Measurements from ENCODE around the gene RABL6. TPM values are rescaled to one million over a fixed set of nuclear protein-coding genes. Genes with fewer than 3 reads are reported as not detected.

The RABL6 gene
- total RNA-seq, 2 experiments from 2014 or later, result 117 to 118 TPM

GRCh38 chr9:136856079-136856476 lies 48.3 kb downstream of the RABL6 start:
- no peak overlapping the region for H3K27ac Mint-ChIP-seq
- H3K36me3 Mint-ChIP-seq (ENCODE audit: low read depth), result no peaks in the 10 kb centered on the region
- ATAC-seq (no peak), DNase-seq (no peak)
- CTCF ChIA-PET, result interaction anchor here (1.2 kb wide), 1 partner anchor 26 kb away, joined by 4 read pairs; no protein-coding TSS in a partner anchor
- POLR2A ChIA-PET, result interaction anchor here (1.1 kb wide), 1 partner anchor 10 kb away, joined by 4 read pairs; the partner anchor contains the start of gene EDF1
- H3K27me3 Mint-ChIP-seq (ENCODE audit: low read depth), result no peaks in the 10 kb centered on the region
- H3K9me3 Mint-ChIP-seq (ENCODE audit: insufficient read depth), result no peaks in the 10 kb centered on the region
- no peak overlapping the region for H3K4me3 Mint-ChIP-seq
- H3K4me1 Mint-ChIP-seq (ENCODE audit: low read depth), result no peaks in the 10 kb centered on the region

- no peaks in the 10 kb centered on the region for H3K27me3 Mint-ChIP-seq (ENCODE audit: low read depth)
- POLR2A ChIA-PET, result interaction anchor here (1.1 kb wide), 1 partner anchor 9 kb away, joined by 4 read pairs; the partner anchor contains the start of gene EDF1
- no peak for ATAC-seq
- no peaks in the 10 kb centered on the region for H3K36me3 Mint-ChIP-seq (ENCODE audit: low read depth)
- no peak for DNase-seq
- no peaks in the 10 kb centered on the region for H3K4me1 Mint-ChIP-seq (ENCODE audit: low read depth)
- CTCF ChIA-PET, result interaction anchor here (1.2 kb wide), 1 partner anchor 25 kb away, joined by 4 read pairs; no protein-coding TSS in a partner anchor
- H3K9me3 Mint-ChIP-seq (ENCODE audit: insufficient read depth), result no peaks in the 10 kb centered on the region
- no peak overlapping the region for H3K27ac Mint-ChIP-seq
- no peak overlapping the region for H3K4me3 Mint-ChIP-seq
Measured at GRCh38 chr9:136856541-136857141, 48.9 kb downstream of the RABL6 start.

- Mint-ChIP-seq H3K27me3 (ENCODE audit: low read depth) (no peaks in the 10 kb centered on the region), H3K4me1 (ENCODE audit: low read depth) (no peaks in the 10 kb centered on the region), H3K36me3 (ENCODE audit: low read depth) (peaks cover under 1% of the 10 kb centered on the region), H3K4me3 (no peak overlapping the region), H3K9me3 (ENCODE audit: insufficient read depth) (no peaks in the 10 kb centered on the region), H3K27ac (no peak overlapping the region)
- ATAC-seq (no peak), DNase-seq (no peak)
- ChIA-PET POLR2A (interaction anchor here (1.1 kb wide), 1 partner anchor 9 kb away, joined by 4 read pairs; the partner anchor contains the start of gene EDF1), CTCF (no interaction called here)
Measured at GRCh38 chr9:136857166-136857565, 49.4 kb downstream of the RABL6 start.

- Mint-ChIP-seq H3K4me3 (no peak overlapping the region), H3K27me3 (ENCODE audit: low read depth) (no peaks in the 10 kb centered on the region), H3K27ac (no peak overlapping the region), H3K36me3 (ENCODE audit: low read depth) (peaks cover 3% of the 10 kb centered on the region), H3K9me3 (ENCODE audit: insufficient read depth) (no peaks in the 10 kb centered on the region), H3K4me1 (ENCODE audit: low read depth) (no peaks in the 10 kb centered on the region)
- DNase-seq (no peak), ATAC-seq (peak; percentile 11)
- ChIA-PET CTCF (no interaction called here), POLR2A (no interaction called here)
Measured at GRCh38 chr9:136857581-136858412, 50.0 kb downstream of the RABL6 start.

- no peak for DNase-seq
- POLR2A ChIA-PET, result no interaction called here
- ATAC-seq, result peak; percentile 3
- Mint-ChIP-seq H3K4me1 (ENCODE audit: low read depth) (no peaks in the 10 kb centered on the region), H3K27ac (no peak overlapping the region), H3K36me3 (ENCODE audit: low read depth) (peaks cover 10% of the 10 kb centered on the region), H3K27me3 (ENCODE audit: low read depth) (no peaks in the 10 kb centered on the region), H3K4me3 (no peak overlapping the region), H3K9me3 (ENCODE audit: insufficient read depth) (no peaks in the 10 kb centered on the region)
- CTCF ChIA-PET, result no interaction called here
Measured at GRCh38 chr9:136858452-136858843, 50.7 kb downstream of the RABL6 start.

- H3K4me1 Mint-ChIP-seq (ENCODE audit: low read depth), result peaks cover 4% of the 10 kb centered on the region
- ATAC-seq (no peak), DNase-seq (no peak)
- ChIA-PET CTCF (interaction anchor here (1.9 kb wide), 1 partner anchor 176 kb away, joined by 4 read pairs; no protein-coding TSS in a partner anchor), POLR2A (no interaction called here)
- H3K4me3 Mint-ChIP-seq, result no peak overlapping the region
- no peaks in the 10 kb centered on the region for H3K9me3 Mint-ChIP-seq (ENCODE audit: insufficient read depth)
- no peak overlapping the region for H3K27ac Mint-ChIP-seq
- peaks cover 16% of the 10 kb centered on the region for H3K36me3 Mint-ChIP-seq (ENCODE audit: low read depth)
- H3K27me3 Mint-ChIP-seq (ENCODE audit: low read depth), result no peaks in the 10 kb centered on the region
Measured at GRCh38 chr9:136858844-136859757, 51.4 kb downstream of the RABL6 start.

GRCh38 chr9:136860529-136860928 lies 52.8 kb downstream of the RABL6 start:
- Mint-ChIP-seq H3K36me3 (ENCODE audit: low read depth) (peaks cover 16% of the 10 kb centered on the region), H3K4me3 (no peak overlapping the region), H3K27ac (no peak overlapping the region), H3K27me3 (ENCODE audit: low read depth) (no peaks in the 10 kb centered on the region), H3K9me3 (ENCODE audit: insufficient read depth) (no peaks in the 10 kb centered on the region), H3K4me1 (ENCODE audit: low read depth) (peaks cover 18% of the 10 kb centered on the region)
- DNase-seq (no peak), ATAC-seq (no peak)
- ChIA-PET POLR2A (no interaction called here), CTCF (interaction anchor here (1.3 to 1.9 kb wide), 3 partner anchors 19 to 175 kb away, joined by 3 to 4 read pairs (median 3); partner anchors contain the start of gene AJM1)

GRCh38 chr9:136860933-136861873 lies 53.5 kb downstream of the RABL6 start:
- DNase-seq (no peak), ATAC-seq (no peak)
- peaks cover 18% of the 10 kb centered on the region for H3K4me1 Mint-ChIP-seq (ENCODE audit: low read depth)
- H3K36me3 Mint-ChIP-seq (ENCODE audit: low read depth), result peaks cover 16% of the 10 kb centered on the region
- no peak overlapping the region for H3K27ac Mint-ChIP-seq
- ChIA-PET POLR2A (no interaction called here), CTCF (interaction anchor here (1.1 to 1.9 kb wide), 4 partner anchors 18 to 174 kb away, joined by 3 to 4 read pairs (median 3); partner anchors contain the start of gene AJM1)
- no peaks in the 10 kb centered on the region for H3K27me3 Mint-ChIP-seq (ENCODE audit: low read depth)
- no peaks in the 10 kb centered on the region for H3K9me3 Mint-ChIP-seq (ENCODE audit: insufficient read depth)
- no peak overlapping the region for H3K4me3 Mint-ChIP-seq

GRCh38 chr9:136861874-136862457 lies 54.2 kb downstream of the RABL6 start:
- POLR2A ChIA-PET, result no interaction called here
- Mint-ChIP-seq H3K9me3 (ENCODE audit: insufficient read depth) (no peaks in the 10 kb centered on the region), H3K4me1 (ENCODE audit: low read depth) (peaks cover 18% of the 10 kb centered on the region), H3K27ac (no peak overlapping the region), H3K36me3 (ENCODE audit: low read depth) (peaks cover 16% of the 10 kb centered on the region), H3K27me3 (ENCODE audit: low read depth) (no peaks in the 10 kb centered on the region), H3K4me3 (no peak overlapping the region)
- CTCF ChIA-PET, result interaction anchor here (1.1 kb wide), 1 partner anchor 19 kb away, joined by 3 read pairs; no protein-coding TSS in a partner anchor
- ATAC-seq (no peak), DNase-seq (no peak)

GRCh38 chr9:136862849-136863622 lies 55.3 kb downstream of the RABL6 start:
- DNase-seq (no peak), ATAC-seq (no peak)
- no peaks in the 10 kb centered on the region for H3K9me3 Mint-ChIP-seq (ENCODE audit: insufficient read depth)
- H3K4me3 Mint-ChIP-seq, result no peak overlapping the region
- no peak overlapping the region for H3K27ac Mint-ChIP-seq
- CTCF ChIA-PET, result interaction anchor here (0.8 to 1.3 kb wide), 2 partner anchors 19 to 166 kb away, joined by 3 read pairs; no protein-coding TSS in a partner anchor
- peaks cover 19% of the 10 kb centered on the region for H3K36me3 Mint-ChIP-seq (ENCODE audit: low read depth)
- H3K4me1 Mint-ChIP-seq (ENCODE audit: low read depth), result peaks cover 19% of the 10 kb centered on the region
- no peaks in the 10 kb centered on the region for H3K27me3 Mint-ChIP-seq (ENCODE audit: low read depth)
- POLR2A ChIA-PET, result interaction anchor here (1.1 kb wide), 1 partner anchor 20 kb away, joined by 3 read pairs; no protein-coding TSS in a partner anchor

Data from activated CD8-positive, alpha-beta T cell treated with anti-CD3 and anti-CD28 coated beads, Interleukin-2, amount 10 ng/mL, durations not matched to agents 7 days and 5 days (primary cell).